ENCODE measurements around the gene RBMS1. TPM values are rescaled to one million over a fixed set of nuclear protein-coding genes. Genes with fewer than 3 reads are reported as not detected.

The RBMS1 gene
- total and polyA plus RNA-seq, 12 donors, result 22.6 to 77.7 (median 59.0) TPM

DNA sequence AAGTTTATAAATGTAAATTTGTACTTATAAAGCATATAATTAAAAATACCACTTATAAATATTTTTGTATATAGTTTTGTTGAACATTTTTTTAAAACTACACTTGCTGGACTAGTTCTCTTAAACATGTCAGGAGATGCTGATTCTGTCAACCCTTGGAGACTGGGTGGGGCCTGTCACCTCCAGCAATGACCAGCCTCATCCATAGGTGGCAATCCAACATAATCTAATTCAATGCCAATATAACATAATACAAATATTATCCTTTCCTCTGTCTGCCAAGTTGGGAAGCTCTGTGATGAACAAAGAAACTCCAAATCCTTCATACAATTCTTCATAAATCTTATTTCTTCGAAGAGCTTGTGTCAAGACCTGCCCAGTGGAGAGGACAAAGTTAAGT lies 140.4 kb downstream of the RBMS1 start:
- 28 to 53% methylated on average over 1 of the region's 1 CpG for WGBS, 2 donors
- Histone ChIP-seq H3K27ac (peak overlapping the region in 3 of 10 donors; percentile 8 to 45 (median 40)), H3K4me3 (no peak overlapping the region), H3K4me1 (peaks cover 2 to 86% (median 79%) of the 10 kb centered on the region in 9 donors), H3K36me3 (peaks cover 0 to 14% (median 0%) of the 10 kb centered on the region in 9 donors), H3K27me3 (no peaks in the 10 kb centered on the region), H3K9me3 (no peaks in the 10 kb centered on the region)
- ATAC-seq (no peak), DNase-seq (no peak)
- TF ChIP-seq CTCF (IDR thresholded peaks at IDR 0.05), result peak in 4 of 9 donors; percentile 22 to 45 (median 33)
- intact Hi-C loops (cut with DNase I), result loop anchor here in 1 of 10 donors (10.0 kb wide), 1 partner anchor 52 kb away; no protein-coding TSS in a partner anchor

- ATAC-seq, result peak in 4 of 8 donors; percentile 22 to 35 (median 31)
- Histone ChIP-seq H3K36me3 (peaks cover 0 to 14% (median 0%) of the 10 kb centered on the region in 9 donors), H3K9me3 (no peaks in the 10 kb centered on the region), H3K4me1 (peaks cover 2 to 89% (median 80%) of the 10 kb centered on the region in 9 donors), H3K4me3 (no peak overlapping the region), H3K27me3 (no peaks in the 10 kb centered on the region), H3K27ac (peak overlapping the region in 3 of 10 donors; percentile 4 to 45 (median 8))
- intact Hi-C loops (cut with DNase I), result loop anchor here in 1 of 10 donors (10.0 kb wide), 1 partner anchor 52 kb away; no protein-coding TSS in a partner anchor
- 42 to 45% methylated on average over 5 of the region's 5 CpGs for WGBS, 2 donors
- no peak for DNase-seq
- TF ChIP-seq CTCF (IDR thresholded peaks at IDR 0.05), result no peak
These were observed 141.1 kb downstream of the RBMS1 start for GRCh38 chr2:160352500-160352899.

GRCh38 chr2:160351956-160352355 lies 141.7 kb downstream of the RBMS1 start:
- DNase-seq (no peak), ATAC-seq (peak in 6 of 8 donors; percentile 9 to 64 (median 38))
- intact Hi-C loops (cut with DNase I), result loop anchor here in 1 of 10 donors (10.0 kb wide), 1 partner anchor 53 kb away; no protein-coding TSS in a partner anchor
- Histone ChIP-seq H3K27ac (peak overlapping the region in 3 of 10 donors; percentile 4 to 45 (median 8)), H3K27me3 (no peaks in the 10 kb centered on the region), H3K36me3 (peaks cover 0 to 14% (median 0%) of the 10 kb centered on the region in 9 donors), H3K4me3 (no peak overlapping the region), H3K4me1 (peaks cover 2 to 89% (median 81%) of the 10 kb centered on the region in 9 donors), H3K9me3 (no peaks in the 10 kb centered on the region)
- TF ChIP-seq CTCF (IDR thresholded peaks at IDR 0.05), result no peak
- 63% methylated on average over 4 of the region's 4 CpGs for WGBS, 2 donors

DNA sequence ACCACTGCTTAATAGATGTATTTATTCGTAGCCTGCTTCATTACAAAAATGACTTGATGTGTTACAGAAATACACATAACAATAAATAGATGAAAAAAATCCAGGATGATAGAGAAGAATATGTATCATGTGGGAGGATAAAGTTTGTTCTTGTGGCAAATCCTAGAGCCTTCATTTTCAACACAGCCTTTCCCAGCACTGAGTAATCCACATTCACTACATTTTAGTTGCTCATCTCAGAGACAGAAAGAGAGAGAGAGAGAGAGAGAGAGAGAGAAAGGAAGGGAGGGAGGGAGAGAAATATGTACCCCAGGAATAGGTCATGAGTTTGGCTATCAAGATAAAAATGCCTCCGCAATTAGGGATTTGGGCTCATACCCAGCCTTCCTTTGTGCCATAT lies 144.3 kb downstream of the RBMS1 start:
- 67 to 85% methylated on average over 2 of the region's 2 CpGs for WGBS, 2 donors
- no peak overlapping the region for H3K4me3 ChIP-seq
- peaks cover 0 to 13% (median 0%) of the 10 kb centered on the region in 9 donors for H3K36me3 ChIP-seq
- H3K27ac ChIP-seq, result peak overlapping the region in 2 of 10 donors; percentile 10 to 45
- ATAC-seq (no peak), DNase-seq (no peak)
- H3K27me3 ChIP-seq, result no peaks in the 10 kb centered on the region
- no peaks in the 10 kb centered on the region for H3K9me3 ChIP-seq
- intact Hi-C loops (cut with DNase I), result loop anchor here in 1 of 10 donors (2.0 kb wide), 1 partner anchor 23 kb away; no protein-coding TSS in a partner anchor
- no peak for TF ChIP-seq CTCF (IDR thresholded peaks at IDR 0.05)
- H3K4me1 ChIP-seq, result peaks cover 2 to 96% (median 85%) of the 10 kb centered on the region in 9 donors
